HG03280 (cell line): Measurements from ENCODE around the gene INTS2.
"Not testable (repeated sequence)": the region's sequence is repeated elsewhere in the genome, so short reads cannot be mapped to it uniquely, and the experiment has no call there.

Experiments used
- ATAC-seq: cut with Tn5 transposase; IDR thresholded peaks from one replicate; pipeline ENCODE4 v1.9.1; 2021; ENCODE audit warnings: mild to moderate bottlenecking, moderate library complexity; ENCODE audit not compliant: unreplicated experiment

INTS2 gene

DNA sequence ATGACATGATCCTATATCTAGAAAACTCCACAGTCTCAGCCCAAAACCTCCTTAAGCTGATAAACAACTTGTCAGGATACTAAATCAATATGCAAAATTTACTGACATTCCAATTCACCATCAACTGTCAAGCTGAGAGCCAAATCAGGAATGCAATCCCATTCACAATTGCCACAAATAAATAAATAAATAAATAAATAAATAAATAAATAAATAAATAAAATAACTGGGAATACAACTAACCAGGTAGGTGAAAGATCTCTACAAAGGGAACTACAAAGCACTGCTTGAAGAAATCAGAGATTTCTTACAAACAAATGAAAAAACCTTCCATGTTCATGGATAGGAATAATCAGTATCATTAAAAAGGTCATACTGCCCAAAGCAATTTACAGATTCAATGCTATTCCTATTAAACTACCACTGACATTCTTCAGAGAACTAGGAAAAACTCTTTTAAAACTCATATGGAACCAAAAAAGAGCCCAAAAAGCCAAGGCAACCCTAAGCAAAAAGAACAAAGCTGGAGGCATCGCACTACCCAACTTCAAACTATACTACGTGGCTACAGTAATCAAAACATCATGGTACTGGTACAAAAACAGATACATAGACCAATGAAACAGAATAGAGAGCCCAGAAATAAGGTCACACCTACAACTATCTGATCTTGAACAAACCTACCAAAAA lies 102.2 kb downstream of the INTS2 start:
- no peak for ATAC-seq

DNA sequence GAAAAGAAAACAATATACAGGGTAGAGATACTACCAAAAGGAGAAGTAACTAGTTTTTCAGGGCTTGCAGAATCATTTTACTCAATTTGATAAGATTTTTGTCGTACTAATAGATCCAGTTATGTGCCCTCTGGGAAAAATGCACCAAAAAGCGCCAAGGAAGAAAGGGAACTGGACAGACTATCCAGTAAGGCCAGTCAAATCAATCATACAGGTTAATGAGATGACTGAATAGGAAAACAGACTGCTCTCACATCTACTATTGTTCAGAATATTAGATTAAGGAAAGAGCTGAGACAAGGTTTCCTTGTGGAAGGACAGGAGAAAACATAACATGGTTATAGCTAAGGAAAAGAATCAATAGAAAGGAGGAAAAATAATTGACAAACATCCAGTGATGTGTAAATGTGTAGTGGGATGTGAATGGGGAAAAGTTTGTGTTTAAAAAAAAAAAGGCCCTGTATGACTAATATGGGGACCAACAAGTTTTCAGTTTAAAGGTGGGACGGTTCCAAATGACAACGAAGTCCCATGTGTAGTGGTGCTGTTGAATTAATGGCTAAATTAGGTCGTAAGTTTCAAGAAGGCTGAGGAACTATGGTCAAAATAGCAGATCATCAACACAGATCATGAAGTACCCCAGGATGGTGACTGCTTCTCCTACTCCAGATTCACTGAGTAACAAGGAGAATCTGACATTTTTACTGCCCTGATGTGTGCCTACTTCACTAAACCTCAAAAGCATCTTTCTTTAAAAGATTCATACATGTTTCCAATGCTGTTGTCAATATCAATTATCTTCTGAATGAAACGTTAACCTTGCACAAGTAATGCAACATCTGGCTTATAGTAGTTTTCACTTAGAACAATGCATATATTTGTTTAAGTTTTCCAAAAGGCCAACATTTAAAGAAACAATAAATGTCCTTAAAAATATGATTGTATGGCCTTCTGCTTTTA lies 105.2 kb downstream of the INTS2 start:
- ATAC-seq, result no peak

DNA sequence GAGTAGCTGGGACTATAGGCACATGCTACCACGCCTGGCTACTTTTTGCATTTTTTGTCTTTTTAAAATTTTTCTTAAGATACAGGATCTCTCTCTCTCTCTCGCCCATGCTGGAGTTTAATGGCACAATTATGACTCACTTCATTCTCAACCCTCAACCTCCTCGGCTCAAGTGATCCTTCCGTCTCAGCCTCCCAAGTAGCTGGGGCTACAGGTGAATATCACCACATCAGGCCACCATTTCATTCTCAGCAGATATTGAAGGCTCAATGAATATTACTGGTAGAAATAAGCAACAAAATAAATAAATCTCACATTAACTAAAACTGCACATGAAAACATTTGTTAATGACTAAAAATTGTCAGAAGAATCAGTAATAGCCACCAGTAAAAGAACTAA lies 106.1 kb downstream of the INTS2 start:
- no peak for ATAC-seq

DNA sequence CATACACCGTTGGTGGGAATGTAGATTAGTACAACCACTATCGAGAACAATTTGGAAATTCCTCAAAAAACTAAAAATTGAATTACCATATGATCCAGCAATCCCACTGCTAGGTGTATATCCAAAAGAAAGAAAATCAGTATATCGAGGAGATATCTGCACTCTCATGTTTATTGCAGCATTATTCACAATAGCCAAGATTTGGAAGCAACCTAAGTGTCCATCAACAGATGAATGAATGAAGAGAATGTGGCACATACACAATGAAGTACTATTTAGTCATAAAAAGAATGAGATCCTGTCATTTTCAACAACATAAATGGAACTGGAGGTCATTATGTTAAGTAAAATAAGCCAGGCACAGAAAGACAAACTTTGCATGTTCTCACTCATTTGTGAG lies 108.5 kb downstream of the INTS2 start:
- not testable (repeated sequence) for ATAC-seq

DNA sequence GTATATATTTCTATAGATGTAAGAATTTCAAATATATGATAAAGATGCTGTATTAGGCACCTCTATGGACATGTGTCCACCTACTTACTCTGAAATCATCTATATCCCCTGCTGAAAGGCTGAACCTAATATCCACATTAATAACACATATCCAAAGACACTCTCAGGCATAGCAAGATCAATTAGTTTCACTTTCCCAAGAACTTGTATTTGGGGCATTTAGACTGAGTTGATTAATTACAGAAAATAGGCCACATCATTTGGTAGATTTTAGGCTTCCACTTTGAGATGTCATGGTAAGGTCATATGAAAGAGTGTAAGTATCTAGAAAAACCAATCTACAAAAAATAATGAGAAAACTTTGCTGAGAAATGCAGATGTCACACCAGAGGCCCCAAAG lies 109.6 kb downstream of the INTS2 start:
- no peak for ATAC-seq

DNA sequence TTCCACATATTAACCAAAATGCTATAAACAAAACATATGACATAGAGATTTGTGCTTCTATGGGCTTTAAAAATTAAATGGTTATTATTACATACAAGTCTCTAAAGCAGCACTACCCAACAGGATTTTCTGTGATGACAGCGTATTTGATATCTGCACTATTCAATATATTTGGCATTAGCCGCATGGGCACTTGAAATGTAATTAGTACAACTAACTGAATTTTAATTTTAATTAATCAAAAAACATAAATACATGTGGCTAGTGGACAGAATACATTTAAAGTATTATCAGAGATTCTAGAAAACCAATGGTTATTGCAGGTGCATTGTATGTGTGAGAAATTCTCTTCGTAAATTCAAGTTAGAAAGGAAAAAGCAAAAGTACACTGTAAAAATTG lies 110.3 kb downstream of the INTS2 start:
- ATAC-seq, result no peak

DNA sequence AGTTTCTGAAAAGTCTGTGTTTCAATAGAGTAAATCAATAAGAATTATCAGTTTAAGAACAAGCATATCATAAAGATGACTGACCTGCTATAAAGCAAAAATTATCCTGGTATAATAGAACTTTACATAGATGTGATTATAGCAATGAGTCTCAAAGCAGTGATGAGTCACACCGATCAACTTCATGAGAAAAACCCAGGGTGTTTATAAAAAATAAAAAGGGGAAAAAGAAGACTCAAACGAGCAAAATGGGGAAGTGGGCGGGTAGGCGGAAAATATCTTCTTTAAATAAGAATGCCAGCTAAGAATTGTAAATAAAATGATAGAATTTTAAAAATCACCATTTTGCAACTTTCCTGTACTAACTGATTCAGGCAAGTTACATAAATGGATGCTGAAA lies 111.2 kb downstream of the INTS2 start:
- no peak for ATAC-seq

DNA sequence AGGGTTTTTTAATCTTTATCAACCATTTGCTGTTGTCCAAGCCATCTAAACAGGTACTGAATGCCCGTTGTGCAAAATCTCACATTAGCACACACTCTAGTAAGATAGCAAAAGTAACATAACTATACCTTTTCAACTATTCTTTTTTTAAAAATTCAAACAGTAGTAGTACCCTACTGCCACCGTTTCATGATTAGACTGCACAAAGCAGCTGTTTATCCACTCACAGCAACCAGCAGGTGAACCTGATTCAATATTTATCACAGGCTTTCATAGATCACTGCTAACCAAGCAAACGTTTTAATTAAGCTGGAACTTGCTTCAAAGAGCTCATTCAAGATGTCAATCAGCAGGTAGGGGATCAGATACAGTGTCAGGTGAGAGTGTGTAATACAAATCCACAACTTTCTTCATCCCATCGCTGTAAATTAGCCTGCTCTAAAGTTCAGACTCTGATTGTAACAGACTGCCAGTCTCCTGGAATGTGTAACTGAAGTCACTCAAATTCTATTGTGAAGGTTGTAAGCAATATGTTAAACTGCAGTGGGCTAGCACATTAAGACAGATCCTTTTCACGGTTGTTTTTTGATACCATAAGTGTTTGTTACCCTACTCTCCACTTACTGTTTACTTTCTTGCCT lies 111.8 kb downstream of the INTS2 start:
- no peak for ATAC-seq
